Measurements from ENCODE around the gene COL19A1.

GRCh38 chr6:70124882-70125545 lies 258.7 kb downstream of the COL19A1 start:
- TF ChIP-seq CTCF (optimal IDR thresholded peaks at IDR 0.05 in 1 of 3, IDR thresholded peaks at IDR 0.05 in 1 of 3, conservative IDR thresholded peaks at IDR 0.05 in 1 of 3; ENCODE audit: extremely low read depth in 1 of 3, insufficient read depth in 2 of 3, low read length in 3 of 3) (no peak), EZH2 (IDR thresholded peaks at IDR 0.05; ENCODE audit: low read length) (no peak)

Data from keratinocyte (primary cell).